ENCODE measurements around the gene TSEN15. TPM values are rescaled to one million over a fixed set of nuclear protein-coding genes. Genes with fewer than 3 reads are reported as not detected.

Gene TSEN15
- total and polyA plus RNA-seq, 3 donors from 2014 or later, result 24.4 to 36.3 (median 33.8) TPM

GRCh38 chr1:184112176-184112948 is 60.8 kb downstream of the TSEN15 start:
- no peak overlapping the region for H3K27ac ChIP-seq
- 50 to 80% methylated on average over 2 of the region's 2 CpGs for WGBS, 2 donors
- no peak for TF ChIP-seq CTCF (IDR thresholded peaks at IDR 0.05)
- no peak for TF ChIP-seq POLR2A (IDR thresholded peaks at IDR 0.05)
- DNase-seq, result no peak
- H3K27me3 ChIP-seq, result no peaks in the 10 kb centered on the region
- no peak overlapping the region for H3K4me3 ChIP-seq
- H3K36me3 ChIP-seq (ENCODE audit: low read depth, missing control alignments), result no peaks in the 10 kb centered on the region
- no peaks in the 10 kb centered on the region for H3K4me1 ChIP-seq
- intact Hi-C loops (cut with DNase I; ENCODE audit: low total_unique reads), result no loop called here
- H3K9me3 ChIP-seq, result no peaks in the 10 kb centered on the region

DNA sequence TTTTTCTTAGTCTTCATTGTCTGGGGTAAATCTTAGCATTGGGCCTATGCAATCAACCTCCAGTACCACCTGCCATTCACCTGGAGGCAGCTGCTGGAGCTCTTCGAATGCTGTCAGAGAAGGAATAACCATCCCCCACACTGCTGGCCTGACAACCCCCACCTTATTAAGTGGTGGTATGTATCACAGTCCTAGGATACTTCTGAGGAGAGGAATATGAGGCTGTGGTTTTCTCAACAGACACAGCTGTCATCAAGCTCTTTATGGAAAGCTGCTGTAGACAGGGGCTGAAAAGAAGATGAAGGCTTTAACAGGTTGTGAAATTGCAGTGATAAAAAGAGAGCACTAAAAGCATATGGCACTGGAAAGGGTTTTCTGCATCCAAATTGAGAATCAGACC is 61.7 kb downstream of the TSEN15 start:
- intact Hi-C loops (cut with DNase I; ENCODE audit: low total_unique reads), result no loop called here
- TF ChIP-seq POLR2A (IDR thresholded peaks at IDR 0.05), result no peak
- no peak for DNase-seq
- Histone ChIP-seq H3K36me3 (ENCODE audit: low read depth, missing control alignments) (no peaks in the 10 kb centered on the region), H3K27me3 (no peaks in the 10 kb centered on the region), H3K9me3 (no peaks in the 10 kb centered on the region), H3K27ac (no peak overlapping the region), H3K4me3 (no peak overlapping the region), H3K4me1 (no peaks in the 10 kb centered on the region)
- 67 to 83% methylated on average over 1 of the region's 1 CpG for WGBS, 2 donors

GRCh38 chr1:184114818-184115398 is 63.4 kb downstream of the TSEN15 start:
- Histone ChIP-seq H3K27me3 (no peaks in the 10 kb centered on the region), H3K9me3 (no peaks in the 10 kb centered on the region), H3K36me3 (ENCODE audit: low read depth, missing control alignments) (no peaks in the 10 kb centered on the region), H3K4me3 (no peak overlapping the region), H3K27ac (no peak overlapping the region), H3K4me1 (no peaks in the 10 kb centered on the region)
- TF ChIP-seq POLR2A (IDR thresholded peaks at IDR 0.05) (no peak), CTCF (IDR thresholded peaks at IDR 0.05) (no peak)
- intact Hi-C loops (cut with DNase I; ENCODE audit: low total_unique reads), result no loop called here
- no peak for DNase-seq

- Histone ChIP-seq H3K4me3 (no peak overlapping the region), H3K4me1 (no peaks in the 10 kb centered on the region), H3K27me3 (no peaks in the 10 kb centered on the region), H3K36me3 (ENCODE audit: low read depth, missing control alignments) (no peaks in the 10 kb centered on the region), H3K27ac (no peak overlapping the region), H3K9me3 (no peaks in the 10 kb centered on the region)
- TF ChIP-seq POLR2A (IDR thresholded peaks at IDR 0.05) (no peak), CTCF (IDR thresholded peaks at IDR 0.05) (no peak)
- intact Hi-C loops (cut with DNase I; ENCODE audit: low total_unique reads), result no loop called here
- 45 to 58% methylated on average over 2 of the region's 2 CpGs for WGBS, 2 donors
- DNase-seq, result no peak
Measured at GRCh38 chr1:184116287-184116686, 64.8 kb downstream of the TSEN15 start.

- Histone ChIP-seq H3K27ac (no peak overlapping the region), H3K4me1 (no peaks in the 10 kb centered on the region), H3K9me3 (no peaks in the 10 kb centered on the region), H3K4me3 (no peak overlapping the region), H3K36me3 (ENCODE audit: low read depth, missing control alignments) (no peaks in the 10 kb centered on the region), H3K27me3 (no peaks in the 10 kb centered on the region)
- DNase-seq, result no peak
- intact Hi-C loops (cut with DNase I; ENCODE audit: low total_unique reads), result no loop called here
- 85 to 98% methylated on average over 2 of the region's 2 CpGs for WGBS, 2 donors
- TF ChIP-seq CTCF (IDR thresholded peaks at IDR 0.05), result no peak
- no peak for TF ChIP-seq POLR2A (IDR thresholded peaks at IDR 0.05)
Measured at GRCh38 chr1:184118046-184118445, 66.5 kb downstream of the TSEN15 start.

Other genes with a start within 250 kb of the TSEN15 start
- gene RGL1, start 246.6 kb upstream of the TSEN15 start, total RNA-seq, result 10 to 100 TPM; 41.5 to 58.2 TPM
- 34.3 TPM for gene RGL1, start 246.6 kb upstream of the TSEN15 start, polyA plus RNA-seq (ENCODE audit: insufficient read depth, low read depth, low replicate concordance)
- gene COLGALT2, start 14.0 kb upstream of the TSEN15 start, total RNA-seq, result 1 to 10 TPM; 5.9 to 9.6 TPM
- gene COLGALT2, start 14.0 kb upstream of the TSEN15 start, polyA plus RNA-seq (ENCODE audit: insufficient read depth, low read depth, low replicate concordance), result 6.8 TPM